HL-60 (cell line): Measurements from ENCODE around the gene TAF1B.

Experiments used
- DNase-seq, 2 experiments: peaks; one replicate each; pipeline ENCODE4 v3.0.0-alpha.2; 2010 to 2020; ENCODE audit warnings: low read depth in 1 of 2, low spot score in 1 of 2
- H3K27ac ChIP-seq: fragments of 250-450 bp; sonication (Bioruptor Pico); replicated peaks from 2 replicates; pipeline ENCODE4 v1.5.1; 2020; ENCODE audit warnings: mild to moderate bottlenecking, moderate library complexity
- H3K27me3 ChIP-seq: fragments of 250-450 bp; sonication (Bioruptor Pico); 2 replicates; pipeline ENCODE4 v1.5.1; 2021; ENCODE audit warnings: mild to moderate bottlenecking, moderate library complexity; ENCODE audit not compliant: insufficient read depth, poor library complexity, severe bottlenecking
- H3K4me3 ChIP-seq: replicated peaks from 2 replicates; pipeline ENCODE4 v1.5.1; 2011; ENCODE audit warnings: mild to moderate bottlenecking, control low read depth, low read length; ENCODE audit not compliant: insufficient read depth
- CTCF ChIP-seq: IDR thresholded peaks from one replicate; pipeline ENCODE4 v1.5.1; 2011; ENCODE audit warnings: low read length, control low read depth, inconsistent platforms; ENCODE audit not compliant: insufficient read depth
- GABPA ChIP-seq: IDR thresholded peaks from 2 replicates; pipeline ENCODE4 v1.6.1; 2012; ENCODE audit warnings: low read depth
- POLR2AphosphoS5 ChIP-seq: IDR thresholded peaks from 2 replicates; pipeline ENCODE4 v1.6.1; 2012; ENCODE audit warnings: low read depth
- REST ChIP-seq: IDR thresholded peaks from 2 replicates; pipeline ENCODE4 v1.6.1; 2012; ENCODE audit warnings: low read depth; ENCODE audit not compliant: insufficient replicate concordance
- SPI1 ChIP-seq: IDR thresholded peaks from 2 replicates; pipeline ENCODE4 v1.6.1; 2012; ENCODE audit warnings: low read depth, mild to moderate bottlenecking, borderline replicate concordance

Gene TAF1B

GRCh38 chr2:9949992-9950520, 106.8 kb downstream of the TAF1B start:
- no peak overlapping the region for H3K4me3 ChIP-seq
- no peak overlapping the region for H3K27ac ChIP-seq
- peaks cover 32% of the 10 kb centered on the region for H3K27me3 ChIP-seq
- no peak for DNase-seq
- no peak for TF ChIP-seq CTCF
- no peak for TF ChIP-seq REST
- TF ChIP-seq POLR2AphosphoS5, result no peak
- no peak for TF ChIP-seq GABPA
- no peak for TF ChIP-seq SPI1

GRCh38 chr2:9950521-9951271, 107.4 kb downstream of the TAF1B start:
- Histone ChIP-seq H3K27ac (no peak overlapping the region), H3K4me3 (peak overlapping the region; percentile 51), H3K27me3 (peaks cover 30% of the 10 kb centered on the region)
- DNase-seq, result peak; percentile 1 to 12
- TF ChIP-seq SPI1 (no peak), REST (no peak), CTCF (no peak), GABPA (no peak), POLR2AphosphoS5 (no peak)

GRCh38 chr2:9951272-9951521, 107.9 kb downstream of the TAF1B start:
- Histone ChIP-seq H3K27me3 (peaks cover 30% of the 10 kb centered on the region), H3K4me3 (peak overlapping the region; percentile 51), H3K27ac (no peak overlapping the region)
- no peak for TF ChIP-seq POLR2AphosphoS5
- no peak for TF ChIP-seq CTCF
- TF ChIP-seq GABPA, result no peak
- no peak for TF ChIP-seq SPI1
- TF ChIP-seq REST, result no peak
- DNase-seq, result peak in 1 of 2 experiments; percentile 64
